Colonic mucosa (tissue), 4 donors: ENCODE measurements around the gene OGFOD2. TPM values are rescaled to one million over a fixed set of nuclear protein-coding genes. Genes with fewer than 3 reads are reported as not detected.

Experiments
- DNase-seq: peaks from one replicate; pipeline ENCODE4 v3.0.0-alpha.2; 2020
- H3K27ac ChIP-seq: fragments of 200-600 bp; one replicate; pipeline ENCODE4 v1.8.0; 2021
- H3K27me3 ChIP-seq: fragments of 200-600 bp; one replicate; pipeline ENCODE4 v1.8.0; 2021
- H3K36me3 ChIP-seq: fragments of 200-600 bp; one replicate; pipeline ENCODE4 v1.8.0; 2021
- H3K4me1 ChIP-seq: fragments of 200-600 bp; one replicate; pipeline ENCODE4 v1.8.0; 2021; ENCODE audit warnings: mild to moderate bottlenecking
- H3K4me3 ChIP-seq: fragments of 200-600 bp; one replicate; pipeline ENCODE4 v1.8.0; 2021
- H3K9ac ChIP-seq, 2 donors: one replicate each; pipeline ENCODE4 v1.7.0; 2013; ENCODE audit warnings: control low read depth in 2 of 2, low read depth in 2 of 2, low read length in 2 of 2
- H3K9me3 ChIP-seq: fragments of 200-600 bp; one replicate; pipeline ENCODE4 v1.8.0; 2021
- intact Hi-C: fragments of 100-400 bp; cut with DNase I; formaldehyde crosslinking; loops from one replicate; pipeline ENCODE4 v1.14.1; 2022
- total RNA-seq, 2 donors: library from RNA; stranded (reverse); fragmentation: NEBNext Ultra II Directional in 1 of 2; extraction: Animal tissue kit (Norgen Biotek cat#: 25700) in 1 of 2; gene quantifications; one replicate each; pipeline ENCODE4 v1.2.1, GENCODE V29; 2021
- TF ChIP-seq, protein P1 (sequence below): fragments of 200-600 bp; IDR thresholded peaks from one replicate; pipeline ENCODE4 v1.8.0; 2022; ENCODE audit warnings: antibody characterized with exemption, mild to moderate bottlenecking
- donor health status: healthy.
- donor health status: DM: no; HTN: no; CAD: no.
- donor health status: DM: no; HTN: no; CAD: no.

The OGFOD2 gene
- total RNA-seq, 2 donors from 2014 or later: 15.9 to 28.1 TPM

DNA sequence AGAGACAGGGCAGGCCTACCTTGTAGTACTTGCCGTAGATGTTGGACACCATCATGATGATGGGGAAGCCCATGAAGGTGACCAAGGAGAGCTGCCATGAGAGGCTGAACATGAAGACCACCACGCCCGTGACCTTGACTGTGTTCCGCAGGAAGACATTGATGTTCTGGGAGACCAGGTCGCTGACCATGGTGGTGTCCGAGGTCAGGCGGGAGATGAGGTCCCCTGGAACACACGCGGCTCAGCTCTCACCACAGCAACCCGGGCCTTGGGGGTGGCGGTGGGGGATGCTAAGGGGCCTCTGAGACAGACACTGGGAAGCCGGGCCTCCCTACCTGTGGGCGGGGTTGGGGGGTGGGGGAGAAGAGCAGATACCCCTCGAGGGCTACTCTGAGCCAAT is 26.4 kb upstream of the OGFOD2 start:
- Histone ChIP-seq H3K27me3 (no peaks in the 10 kb centered on the region), H3K9ac (no peak overlapping the region), H3K4me1 (peaks cover 19% of the 10 kb centered on the region), H3K9me3 (no peaks in the 10 kb centered on the region), H3K4me3 (no peak overlapping the region), H3K27ac (no peak overlapping the region), H3K36me3 (no peaks in the 10 kb centered on the region)
- intact Hi-C loops: no loop called here
- DNase-seq: no peak
- TF ChIP-seq, protein P1, sequence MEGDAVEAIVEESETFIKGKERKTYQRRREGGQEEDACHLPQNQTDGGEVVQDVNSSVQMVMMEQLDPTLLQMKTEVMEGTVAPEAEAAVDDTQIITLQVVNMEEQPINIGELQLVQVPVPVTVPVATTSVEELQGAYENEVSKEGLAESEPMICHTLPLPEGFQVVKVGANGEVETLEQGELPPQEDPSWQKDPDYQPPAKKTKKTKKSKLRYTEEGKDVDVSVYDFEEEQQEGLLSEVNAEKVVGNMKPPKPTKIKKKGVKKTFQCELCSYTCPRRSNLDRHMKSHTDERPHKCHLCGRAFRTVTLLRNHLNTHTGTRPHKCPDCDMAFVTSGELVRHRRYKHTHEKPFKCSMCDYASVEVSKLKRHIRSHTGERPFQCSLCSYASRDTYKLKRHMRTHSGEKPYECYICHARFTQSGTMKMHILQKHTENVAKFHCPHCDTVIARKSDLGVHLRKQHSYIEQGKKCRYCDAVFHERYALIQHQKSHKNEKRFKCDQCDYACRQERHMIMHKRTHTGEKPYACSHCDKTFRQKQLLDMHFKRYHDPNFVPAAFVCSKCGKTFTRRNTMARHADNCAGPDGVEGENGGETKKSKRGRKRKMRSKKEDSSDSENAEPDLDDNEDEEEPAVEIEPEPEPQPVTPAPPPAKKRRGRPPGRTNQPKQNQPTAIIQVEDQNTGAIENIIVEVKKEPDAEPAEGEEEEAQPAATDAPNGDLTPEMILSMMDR: no peak

GRCh38 chr12:122949405-122949804 is 25.6 kb upstream of the OGFOD2 start:
- DNase-seq: no peak
- Histone ChIP-seq H3K9me3 (no peaks in the 10 kb centered on the region), H3K4me3 (no peak overlapping the region), H3K36me3 (no peaks in the 10 kb centered on the region), H3K27ac (no peak overlapping the region), H3K27me3 (no peaks in the 10 kb centered on the region), H3K4me1 (peaks cover 19% of the 10 kb centered on the region), H3K9ac (no peak overlapping the region)
- TF ChIP-seq, protein P1: no peak
- intact Hi-C loops: no loop called here

- TF ChIP-seq, protein P1: no peak
- H3K36me3 ChIP-seq: no peaks in the 10 kb centered on the region
- H3K4me1 ChIP-seq: peaks cover 15% of the 10 kb centered on the region
- H3K9ac ChIP-seq: no peak overlapping the region
- DNase-seq: no peak
- H3K27ac ChIP-seq: no peak overlapping the region
- H3K4me3 ChIP-seq: no peak overlapping the region
- H3K27me3 ChIP-seq: no peaks in the 10 kb centered on the region
- intact Hi-C loops: loop anchor here (2.0 kb wide), 1 partner anchor 89 kb away; no protein-coding TSS in a partner anchor
- no peaks in the 10 kb centered on the region for H3K9me3 ChIP-seq
Measured at GRCh38 chr12:122949816-122950675, 25.0 kb upstream of the OGFOD2 start.

GRCh38 chr12:122951406-122951805 is 23.6 kb upstream of the OGFOD2 start:
- TF ChIP-seq, protein P1: no peak
- H3K9ac ChIP-seq: peak overlapping the region; percentile 15 to 71
- H3K4me1 ChIP-seq: peaks cover 14% of the 10 kb centered on the region
- no peaks in the 10 kb centered on the region for H3K36me3 ChIP-seq
- no peaks in the 10 kb centered on the region for H3K9me3 ChIP-seq
- H3K27me3 ChIP-seq: no peaks in the 10 kb centered on the region
- DNase-seq: peak; percentile 77
- intact Hi-C loops: loop anchor here (2.0 kb wide), 1 partner anchor 91 kb away; no protein-coding TSS in a partner anchor
- no peak overlapping the region for H3K4me3 ChIP-seq
- H3K27ac ChIP-seq: peak overlapping the region; percentile 66

DNA sequence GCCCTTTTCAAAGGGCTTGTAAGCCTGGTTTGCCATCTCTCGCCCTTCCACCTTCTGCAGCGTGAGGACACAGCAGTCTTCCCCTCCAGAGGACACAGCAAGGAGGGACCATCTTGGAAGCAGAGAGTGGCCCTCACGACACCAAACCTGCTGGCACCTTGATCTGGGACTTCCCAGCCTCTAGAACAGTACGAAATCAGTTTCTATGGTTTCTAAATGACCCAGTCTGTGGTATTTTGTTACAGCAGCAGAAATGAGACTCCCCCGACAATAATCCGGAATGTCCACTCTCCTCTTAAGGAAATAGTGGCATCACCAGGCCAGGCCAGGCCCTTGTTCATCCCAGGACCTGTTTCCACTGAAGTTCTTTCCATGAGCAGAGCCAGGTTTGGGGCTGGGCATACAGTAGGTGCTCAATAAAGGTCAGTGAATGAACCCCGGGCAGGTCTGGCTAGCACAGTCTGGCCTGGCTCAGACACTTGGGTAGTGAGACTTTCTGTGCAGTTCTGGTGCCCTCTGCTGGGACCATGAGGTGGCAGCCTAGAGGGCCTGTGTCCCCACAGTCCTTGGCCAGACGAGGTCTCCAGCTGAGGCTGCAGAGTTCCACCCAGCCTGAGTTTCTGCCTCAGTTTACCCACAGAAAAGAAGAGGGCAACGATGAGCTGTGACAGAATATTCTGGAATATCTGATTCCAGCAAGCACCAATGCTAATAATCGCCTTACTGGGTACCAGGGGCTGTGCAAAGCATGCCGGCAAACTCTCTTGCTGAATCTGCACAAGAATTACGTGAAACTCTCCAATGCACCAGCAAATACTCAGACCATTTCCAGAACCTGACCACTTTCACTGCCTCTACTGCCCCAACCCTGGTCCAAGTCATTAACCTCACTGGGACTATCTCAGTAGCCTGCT is 22.8 kb upstream of the OGFOD2 start:
- Histone ChIP-seq H3K27ac (peak overlapping the region; percentile 66), H3K4me3 (no peak overlapping the region), H3K36me3 (no peaks in the 10 kb centered on the region), H3K27me3 (no peaks in the 10 kb centered on the region), H3K9ac (peak overlapping the region in 1 of 2 donors; percentile 71), H3K9me3 (no peaks in the 10 kb centered on the region), H3K4me1 (peaks cover 7% of the 10 kb centered on the region)
- DNase-seq: peak; percentile 86
- TF ChIP-seq, protein P1: peak; percentile 92
- intact Hi-C loops: loop anchor here (2.0 kb wide), 2 partner anchors 91 to 157 kb away; no protein-coding TSS in a partner anchor
